ENCODE results near the gene GTF2IRD1.

GTF2IRD1 gene

GRCh38 chr7:74570533-74571156, 116.9 kb downstream of the GTF2IRD1 start:
- no peak for DNase-seq (ENCODE audit: low read depth)
- no peak overlapping the region for H3K4me3 ChIP-seq (ENCODE audit: low read depth, low read length)
- TF ChIP-seq CTCF (IDR thresholded peaks at IDR 0.05; ENCODE audit: low read depth, low read length, missing control alignments) = no peak

DNA sequence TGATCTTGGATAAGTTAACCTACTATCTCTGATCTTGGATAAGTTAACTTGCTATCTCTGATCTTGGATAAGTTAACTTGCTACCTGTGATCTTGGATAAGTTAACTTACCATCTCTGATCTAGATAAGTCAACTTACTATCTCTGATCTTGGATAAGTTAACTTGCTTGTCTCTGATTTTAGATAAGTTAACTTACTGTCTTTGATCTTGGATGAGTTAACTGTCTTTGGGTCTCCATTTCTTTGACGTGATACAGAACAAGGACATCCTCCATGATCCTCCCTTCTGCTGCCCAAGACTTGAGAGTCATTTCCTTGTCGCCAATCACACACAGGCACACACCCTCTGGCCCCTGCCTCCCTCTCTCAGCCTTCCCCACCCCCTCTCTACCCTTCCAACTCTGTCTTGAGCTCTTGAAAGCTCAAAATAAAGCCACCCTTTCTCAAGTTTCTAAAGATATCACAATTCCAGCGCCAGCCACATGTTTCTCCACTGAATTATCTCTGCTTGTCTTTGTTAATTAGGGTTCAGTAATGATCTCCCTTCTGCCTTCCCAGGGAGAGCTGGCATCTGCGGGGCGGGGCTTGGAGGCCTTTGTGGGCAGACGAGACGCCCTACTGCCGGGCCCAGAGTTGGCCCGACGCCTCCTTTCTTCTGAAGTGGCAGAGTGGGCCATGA, 118.7 kb downstream of the GTF2IRD1 start:
- TF ChIP-seq CTCF (IDR thresholded peaks at IDR 0.05; ENCODE audit: low read depth, low read length, missing control alignments) = no peak
- DNase-seq (ENCODE audit: low read depth) = no peak
- no peak overlapping the region for H3K4me3 ChIP-seq (ENCODE audit: low read depth, low read length)

- no peak overlapping the region for H3K4me3 ChIP-seq (ENCODE audit: low read depth, low read length)
- no peak for TF ChIP-seq CTCF (IDR thresholded peaks at IDR 0.05; ENCODE audit: low read depth, low read length, missing control alignments)
- DNase-seq (ENCODE audit: low read depth) = no peak
Observed at GRCh38 chr7:74573512-74573911, 119.8 kb downstream of the GTF2IRD1 start.

- DNase-seq (ENCODE audit: low read depth) = no peak
- TF ChIP-seq CTCF (IDR thresholded peaks at IDR 0.05; ENCODE audit: low read depth, low read length, missing control alignments) = no peak
- H3K4me3 ChIP-seq (ENCODE audit: low read depth, low read length) = no peak overlapping the region
Observed at GRCh38 chr7:74575083-74575784, 121.5 kb downstream of the GTF2IRD1 start.

GRCh38 chr7:74575811-74576210, 122.1 kb downstream of the GTF2IRD1 start:
- H3K4me3 ChIP-seq (ENCODE audit: low read depth, low read length) = no peak overlapping the region
- no peak for DNase-seq (ENCODE audit: low read depth)
- no peak for TF ChIP-seq CTCF (IDR thresholded peaks at IDR 0.05; ENCODE audit: low read depth, low read length, missing control alignments)

DNA sequence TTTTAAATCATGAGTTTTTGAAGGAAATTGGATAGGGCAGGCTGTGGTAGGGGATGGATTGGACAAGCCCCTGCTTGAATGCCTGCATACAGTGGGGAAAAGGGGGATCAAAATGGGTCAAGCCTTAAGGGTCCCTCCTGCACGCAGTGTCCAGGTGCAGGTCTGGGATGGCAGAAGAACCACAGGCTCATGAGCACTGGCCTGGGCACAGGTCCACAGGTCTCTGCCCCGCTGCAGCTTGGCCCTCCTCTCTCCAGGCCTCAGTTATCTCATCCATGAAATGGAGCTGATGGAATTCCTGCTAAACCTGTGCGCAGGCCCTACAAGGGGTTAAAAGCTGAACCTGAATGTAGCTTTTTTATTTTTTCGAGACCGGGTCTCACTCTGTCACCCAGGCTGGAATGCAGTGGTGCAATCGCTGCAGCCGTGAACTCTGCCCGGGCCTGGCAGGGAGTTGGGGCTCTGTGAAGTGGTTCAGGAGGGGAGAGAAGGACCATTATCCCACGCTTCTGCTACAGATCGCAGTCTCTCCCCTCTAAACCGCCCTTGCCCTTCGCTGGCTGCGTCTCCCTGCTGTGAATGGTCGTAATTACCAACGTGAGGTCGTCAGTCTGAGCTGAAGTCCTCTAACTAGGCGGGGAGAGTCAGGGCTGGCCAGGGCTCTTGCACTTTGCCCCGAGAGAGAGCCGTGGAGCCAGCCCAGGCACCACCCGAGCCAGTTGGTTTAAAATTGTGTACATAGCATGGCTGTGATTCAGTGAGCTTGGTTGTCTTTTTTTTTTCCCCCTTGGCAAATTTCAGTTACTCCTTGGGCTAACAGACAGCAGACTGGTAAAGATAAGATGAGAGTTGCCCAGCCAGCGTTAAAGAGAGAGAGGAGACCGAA, 126.3 kb downstream of the GTF2IRD1 start:
- no peak for DNase-seq (ENCODE audit: low read depth)
- no peak overlapping the region for H3K4me3 ChIP-seq (ENCODE audit: low read depth, low read length)
- TF ChIP-seq CTCF (IDR thresholded peaks at IDR 0.05; ENCODE audit: low read depth, low read length, missing control alignments) = no peak

All from GM12864 (cell line).